Testis (tissue), 2 donors: Measurements from ENCODE around the gene RBM6.

ENCODE experiments used
- POLR2A ChIP-seq: fragments of 450-650 bp; IDR thresholded peaks from one replicate; pipeline ENCODE4 v1.6.1; 2017; ENCODE audit warnings: antibody characterized with exemption, mild to moderate bottlenecking, moderate library complexity
- TF ChIP-seq, protein P1 (sequence below), 3 experiments: fragments of 450-650 bp in 2 of 3; fragments of 200-600 bp in 1 of 3; sonication (generic) in 1 of 3; IDR thresholded peaks; one replicate each; pipeline ENCODE4 v1.5.1; 2016 to 2019; ENCODE audit warnings: antibody characterized with exemption in 3 of 3, mild to moderate bottlenecking in 2 of 3, moderate library complexity in 1 of 3

DNA sequence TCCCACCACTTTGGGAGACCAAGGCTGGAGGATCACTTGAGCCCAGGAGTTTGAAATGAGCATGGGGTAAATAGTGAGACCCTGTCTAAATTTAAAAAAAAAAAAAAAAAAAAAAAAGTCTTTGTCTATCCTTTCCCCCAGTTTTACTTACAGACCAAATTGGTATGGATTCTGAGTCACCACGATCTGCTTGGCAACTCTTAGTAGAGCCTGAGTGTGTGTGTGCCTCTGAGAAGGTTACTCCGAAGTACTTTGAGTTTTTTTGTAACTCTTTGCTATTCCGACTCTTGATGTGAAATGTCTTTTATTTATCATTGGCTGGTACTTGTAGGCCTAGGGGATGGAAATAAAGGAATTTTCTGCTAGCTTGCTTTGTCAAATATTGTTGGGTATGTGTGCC is 63.3 kb downstream of the RBM6 start:
- TF ChIP-seq, protein P1, sequence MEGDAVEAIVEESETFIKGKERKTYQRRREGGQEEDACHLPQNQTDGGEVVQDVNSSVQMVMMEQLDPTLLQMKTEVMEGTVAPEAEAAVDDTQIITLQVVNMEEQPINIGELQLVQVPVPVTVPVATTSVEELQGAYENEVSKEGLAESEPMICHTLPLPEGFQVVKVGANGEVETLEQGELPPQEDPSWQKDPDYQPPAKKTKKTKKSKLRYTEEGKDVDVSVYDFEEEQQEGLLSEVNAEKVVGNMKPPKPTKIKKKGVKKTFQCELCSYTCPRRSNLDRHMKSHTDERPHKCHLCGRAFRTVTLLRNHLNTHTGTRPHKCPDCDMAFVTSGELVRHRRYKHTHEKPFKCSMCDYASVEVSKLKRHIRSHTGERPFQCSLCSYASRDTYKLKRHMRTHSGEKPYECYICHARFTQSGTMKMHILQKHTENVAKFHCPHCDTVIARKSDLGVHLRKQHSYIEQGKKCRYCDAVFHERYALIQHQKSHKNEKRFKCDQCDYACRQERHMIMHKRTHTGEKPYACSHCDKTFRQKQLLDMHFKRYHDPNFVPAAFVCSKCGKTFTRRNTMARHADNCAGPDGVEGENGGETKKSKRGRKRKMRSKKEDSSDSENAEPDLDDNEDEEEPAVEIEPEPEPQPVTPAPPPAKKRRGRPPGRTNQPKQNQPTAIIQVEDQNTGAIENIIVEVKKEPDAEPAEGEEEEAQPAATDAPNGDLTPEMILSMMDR (IDR thresholded peaks at IDR 0.05) = no peak
- TF ChIP-seq POLR2A = no peak
